HepG2 (cell line): ENCODE results near the gene THUMPD1. TPM values are rescaled to one million over a fixed set of nuclear protein-coding genes. Genes with fewer than 3 reads are reported as not detected.

Experiments
- AKAP8 ChIP-seq: sonication (generic); formaldehyde crosslinking; IDR thresholded peaks from 2 replicates; pipeline ENCODE4 v1.5.1; 2020; ENCODE audit warnings: mild to moderate bottlenecking, missing genetic modification reagents
- EEA1 ChIP-seq: sonication (generic); formaldehyde crosslinking; IDR thresholded peaks from 2 replicates; pipeline ENCODE4 v1.5.1; 2020; ENCODE audit warnings: mild to moderate bottlenecking, missing genetic modification reagents, borderline replicate concordance
- PAWR ChIP-seq: sonication (generic); formaldehyde crosslinking; IDR thresholded peaks from 2 replicates; pipeline ENCODE4 v1.4.0; 2020; ENCODE audit warnings: missing genetic modification reagents, mild to moderate bottlenecking, borderline replicate concordance
- THAP11 ChIP-seq: IDR thresholded peaks from 2 replicates; pipeline ENCODE4 v1.6.1; 2016; ENCODE audit warnings: missing biosample characterization, missing genetic modification reagents
- TP53 ChIP-seq: sonication (generic); formaldehyde crosslinking; conservative IDR thresholded peaks from 2 replicates; pipeline ENCODE4 v1.4.0; 2020; ENCODE audit warnings: missing genetic modification reagents
- YEATS2 ChIP-seq: sonication (generic); formaldehyde crosslinking; IDR thresholded peaks from 2 replicates; pipeline ENCODE4 v1.4.0; 2020; ENCODE audit warnings: missing genetic modification reagents, borderline replicate concordance
- ZC3H4 ChIP-seq: sonication (generic); formaldehyde crosslinking; IDR thresholded peaks from 2 replicates; pipeline ENCODE4 v1.4.0; 2020; ENCODE audit warnings: missing genetic modification reagents, borderline replicate concordance
- ZNF670 ChIP-seq: sonication (generic); formaldehyde crosslinking; IDR thresholded peaks from 2 replicates; pipeline ENCODE4 v1.8.0; 2022; ENCODE audit warnings: mild to moderate bottlenecking, missing genetic modification reagents, borderline replicate concordance
- ZNF839 ChIP-seq: sonication (generic); formaldehyde crosslinking; IDR thresholded peaks from 2 replicates; pipeline ENCODE4 v1.4.0; 2020; ENCODE audit warnings: missing genetic modification reagents, mild to moderate bottlenecking, borderline replicate concordance
- polyA plus RNA-seq, 8 experiments: library from polyadenylated mRNA; depleted of rRNA in 3 of 8; stranded (reverse) in 7 of 8; unstranded in 1 of 8; fragments of >200 nt; fragmentation: Illumina TruSeq in 4 of 8; extraction: Trizol in 4 of 8; gene quantifications; 2 replicates each; pipeline versions ENCODE4 v1.2.1 to v1.2.3, GENCODE V29; 2011 to 2016; ENCODE audit warnings: low read depth in 4 of 8, missing spikeins in 1 of 8, mixed read lengths in 1 of 8; ENCODE audit not compliant: insufficient read depth in 1 of 8
- total RNA-seq, 5 experiments: library from RNA; depleted of rRNA; stranded (reverse); fragments of >200 nt; fragmentation: Illumina TruSeq; extraction: Trizol; gene quantifications; 2 replicates each; pipeline ENCODE4 v1.2.3, GENCODE V29; 2016; ENCODE audit warnings: low read depth in 1 of 5
- TF ChIP-seq, protein P1 (sequence below): sonication (generic); formaldehyde crosslinking; IDR thresholded peaks from 2 replicates; pipeline ENCODE4 v1.4.0; 2020; ENCODE audit warnings: missing genetic modification reagents
- TF ChIP-seq, protein P2 (sequence below): sonication (generic); formaldehyde crosslinking; IDR thresholded peaks from 2 replicates; pipeline ENCODE4 v1.8.0; 2022; ENCODE audit warnings: mild to moderate bottlenecking, missing genetic modification reagents, moderate library complexity
- TF ChIP-seq, protein P3 (sequence below): sonication (generic); formaldehyde crosslinking; IDR thresholded peaks from 2 replicates; pipeline ENCODE4 v1.8.1; 2023; ENCODE audit warnings: mild to moderate bottlenecking, moderate library complexity, missing genetic modification reagents
- TF ChIP-seq, protein P4 (sequence below): sonication (generic); formaldehyde crosslinking; IDR thresholded peaks from 2 replicates; pipeline ENCODE4 v1.5.1; 2020; ENCODE audit warnings: missing genetic modification reagents, mild to moderate bottlenecking, borderline replicate concordance
- TF ChIP-seq, protein P5 (sequence below): sonication (generic); formaldehyde crosslinking; IDR thresholded peaks from one replicate; pipeline ENCODE4 v1.5.1; 2020; ENCODE audit warnings: mild to moderate bottlenecking, missing genetic modification reagents; ENCODE audit errors: not compliant biosample characterization

The THUMPD1 gene
- total and polyA plus RNA-seq, 2 of the 13 experiments (the other 11 are each of a cell fraction or from before 2014, with no cell fraction given), result 22.7 to 69.1 TPM

DNA sequence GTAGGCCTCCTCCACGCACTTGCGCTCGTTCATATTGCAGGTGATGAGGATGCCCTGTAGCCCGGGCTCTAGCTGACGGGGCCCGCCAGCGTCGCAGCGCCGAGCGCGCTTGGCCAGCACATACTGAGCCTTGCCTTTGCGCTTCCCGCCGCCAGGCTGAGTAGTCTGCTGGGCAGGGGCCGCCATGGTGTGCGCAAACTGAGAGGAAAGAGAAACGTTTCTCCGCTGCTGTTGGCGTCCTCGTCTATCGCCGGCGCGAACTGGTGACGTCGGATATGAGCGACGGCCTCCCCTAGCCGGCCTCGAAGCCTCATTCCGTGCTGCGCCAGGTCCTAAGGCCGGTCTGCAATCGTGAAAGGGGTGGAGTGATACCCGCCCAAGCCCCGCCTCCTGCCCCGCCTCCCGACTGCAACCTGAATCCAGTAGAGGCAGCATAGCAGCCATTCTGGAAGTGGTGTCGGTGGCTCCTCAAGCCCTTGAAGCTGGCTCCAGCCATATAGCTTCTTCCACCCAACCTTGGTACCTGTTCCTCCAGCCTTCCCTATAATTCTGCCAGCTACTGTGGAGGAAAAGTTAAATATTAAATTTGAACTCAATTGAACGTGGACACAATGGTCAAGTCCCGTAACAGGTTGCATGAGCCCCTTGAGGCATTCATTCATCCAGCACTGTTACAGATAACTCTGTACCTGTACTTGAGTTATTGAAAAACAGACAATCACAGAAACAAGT lies at the start of gene THUMPD1 (continued):
- TF ChIP-seq, protein P1, sequence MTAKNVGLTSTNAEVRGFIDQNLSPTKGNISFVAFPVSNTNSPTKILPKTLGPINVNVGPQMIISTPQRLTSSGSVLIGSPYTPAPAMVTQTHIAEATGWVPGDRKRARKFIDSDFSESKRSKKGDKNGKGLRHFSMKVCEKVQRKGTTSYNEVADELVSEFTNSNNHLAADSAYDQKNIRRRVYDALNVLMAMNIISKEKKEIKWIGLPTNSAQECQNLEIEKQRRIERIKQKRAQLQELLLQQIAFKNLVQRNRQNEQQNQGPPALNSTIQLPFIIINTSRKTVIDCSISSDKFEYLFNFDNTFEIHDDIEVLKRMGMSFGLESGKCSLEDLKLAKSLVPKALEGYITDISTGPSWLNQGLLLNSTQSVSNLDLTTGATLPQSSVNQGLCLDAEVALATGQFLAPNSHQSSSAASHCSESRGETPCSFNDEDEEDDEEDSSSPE (CRISPR knock-in tag), result peak; percentile 82
- TF ChIP-seq YEATS2 (CRISPR knock-in tag) (peak; percentile 96), EEA1 (CRISPR knock-in tag) (0 out of 2 replicates have a peak, but pooled peaks have one; percentile 77), THAP11 (CRISPR knock-in tag) (peak; percentile 93), AKAP8 (peak; percentile 96), TP53 (CRISPR knock-in tag) (peak; percentile 82), ZC3H4 (peak; percentile 63; the same call in 1 of the 2 replicates), ZNF839 (peak; percentile 29; the same call in 1 of the 2 replicates), PAWR (no peak), ZNF670 (CRISPR knock-in tag) (peak; percentile 64; the same call in 1 of the 2 replicates)
- TF ChIP-seq, protein P2, sequence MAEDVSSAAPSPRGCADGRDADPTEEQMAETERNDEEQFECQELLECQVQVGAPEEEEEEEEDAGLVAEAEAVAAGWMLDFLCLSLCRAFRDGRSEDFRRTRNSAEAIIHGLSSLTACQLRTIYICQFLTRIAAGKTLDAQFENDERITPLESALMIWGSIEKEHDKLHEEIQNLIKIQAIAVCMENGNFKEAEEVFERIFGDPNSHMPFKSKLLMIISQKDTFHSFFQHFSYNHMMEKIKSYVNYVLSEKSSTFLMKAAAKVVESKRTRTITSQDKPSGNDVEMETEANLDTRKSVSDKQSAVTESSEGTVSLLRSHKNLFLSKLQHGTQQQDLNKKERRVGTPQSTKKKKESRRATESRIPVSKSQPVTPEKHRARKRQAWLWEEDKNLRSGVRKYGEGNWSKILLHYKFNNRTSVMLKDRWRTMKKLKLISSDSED, result peak; percentile 89; the same call in 1 of the 2 replicates
- TF ChIP-seq, protein P3, sequence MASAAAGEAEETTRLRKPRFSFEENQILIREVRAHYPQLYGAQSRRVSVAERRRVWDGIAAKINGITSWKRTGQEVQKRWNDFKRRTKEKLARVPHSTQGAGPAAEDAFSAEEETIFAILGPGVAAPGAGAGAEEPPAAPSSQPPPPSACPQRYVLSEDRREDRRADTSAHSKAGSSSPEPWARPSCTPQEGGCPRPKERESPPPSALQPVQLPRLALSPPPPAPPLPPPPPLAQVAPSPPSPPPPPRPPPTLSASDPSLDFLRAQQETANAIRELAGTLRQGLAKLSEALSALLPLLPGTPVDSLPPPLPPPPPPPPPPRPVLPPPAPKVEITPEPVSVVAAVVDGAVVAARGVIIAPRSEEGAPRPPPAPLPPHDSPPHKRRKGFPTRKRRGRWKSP (CRISPR knock-in tag), result peak; percentile 83; the same call in 1 of the 2 replicates
- TF ChIP-seq, protein P4, sequence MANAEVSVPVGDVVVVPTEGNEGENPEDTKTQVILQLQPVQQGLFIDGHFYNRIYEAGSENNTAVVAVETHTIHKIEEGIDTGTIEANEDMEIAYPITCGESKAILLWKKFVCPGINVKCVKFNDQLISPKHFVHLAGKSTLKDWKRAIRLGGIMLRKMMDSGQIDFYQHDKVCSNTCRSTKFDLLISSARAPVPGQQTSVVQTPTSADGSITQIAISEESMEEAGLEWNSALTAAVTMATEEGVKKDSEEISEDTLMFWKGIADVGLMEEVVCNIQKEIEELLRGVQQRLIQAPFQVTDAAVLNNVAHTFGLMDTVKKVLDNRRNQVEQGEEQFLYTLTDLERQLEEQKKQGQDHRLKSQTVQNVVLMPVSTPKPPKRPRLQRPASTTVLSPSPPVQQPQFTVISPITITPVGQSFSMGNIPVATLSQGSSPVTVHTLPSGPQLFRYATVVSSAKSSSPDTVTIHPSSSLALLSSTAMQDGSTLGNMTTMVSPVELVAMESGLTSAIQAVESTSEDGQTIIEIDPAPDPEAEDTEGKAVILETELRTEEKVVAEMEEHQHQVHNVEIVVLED (CRISPR knock-in tag), result peak; percentile 91
- TF ChIP-seq, protein P5, sequence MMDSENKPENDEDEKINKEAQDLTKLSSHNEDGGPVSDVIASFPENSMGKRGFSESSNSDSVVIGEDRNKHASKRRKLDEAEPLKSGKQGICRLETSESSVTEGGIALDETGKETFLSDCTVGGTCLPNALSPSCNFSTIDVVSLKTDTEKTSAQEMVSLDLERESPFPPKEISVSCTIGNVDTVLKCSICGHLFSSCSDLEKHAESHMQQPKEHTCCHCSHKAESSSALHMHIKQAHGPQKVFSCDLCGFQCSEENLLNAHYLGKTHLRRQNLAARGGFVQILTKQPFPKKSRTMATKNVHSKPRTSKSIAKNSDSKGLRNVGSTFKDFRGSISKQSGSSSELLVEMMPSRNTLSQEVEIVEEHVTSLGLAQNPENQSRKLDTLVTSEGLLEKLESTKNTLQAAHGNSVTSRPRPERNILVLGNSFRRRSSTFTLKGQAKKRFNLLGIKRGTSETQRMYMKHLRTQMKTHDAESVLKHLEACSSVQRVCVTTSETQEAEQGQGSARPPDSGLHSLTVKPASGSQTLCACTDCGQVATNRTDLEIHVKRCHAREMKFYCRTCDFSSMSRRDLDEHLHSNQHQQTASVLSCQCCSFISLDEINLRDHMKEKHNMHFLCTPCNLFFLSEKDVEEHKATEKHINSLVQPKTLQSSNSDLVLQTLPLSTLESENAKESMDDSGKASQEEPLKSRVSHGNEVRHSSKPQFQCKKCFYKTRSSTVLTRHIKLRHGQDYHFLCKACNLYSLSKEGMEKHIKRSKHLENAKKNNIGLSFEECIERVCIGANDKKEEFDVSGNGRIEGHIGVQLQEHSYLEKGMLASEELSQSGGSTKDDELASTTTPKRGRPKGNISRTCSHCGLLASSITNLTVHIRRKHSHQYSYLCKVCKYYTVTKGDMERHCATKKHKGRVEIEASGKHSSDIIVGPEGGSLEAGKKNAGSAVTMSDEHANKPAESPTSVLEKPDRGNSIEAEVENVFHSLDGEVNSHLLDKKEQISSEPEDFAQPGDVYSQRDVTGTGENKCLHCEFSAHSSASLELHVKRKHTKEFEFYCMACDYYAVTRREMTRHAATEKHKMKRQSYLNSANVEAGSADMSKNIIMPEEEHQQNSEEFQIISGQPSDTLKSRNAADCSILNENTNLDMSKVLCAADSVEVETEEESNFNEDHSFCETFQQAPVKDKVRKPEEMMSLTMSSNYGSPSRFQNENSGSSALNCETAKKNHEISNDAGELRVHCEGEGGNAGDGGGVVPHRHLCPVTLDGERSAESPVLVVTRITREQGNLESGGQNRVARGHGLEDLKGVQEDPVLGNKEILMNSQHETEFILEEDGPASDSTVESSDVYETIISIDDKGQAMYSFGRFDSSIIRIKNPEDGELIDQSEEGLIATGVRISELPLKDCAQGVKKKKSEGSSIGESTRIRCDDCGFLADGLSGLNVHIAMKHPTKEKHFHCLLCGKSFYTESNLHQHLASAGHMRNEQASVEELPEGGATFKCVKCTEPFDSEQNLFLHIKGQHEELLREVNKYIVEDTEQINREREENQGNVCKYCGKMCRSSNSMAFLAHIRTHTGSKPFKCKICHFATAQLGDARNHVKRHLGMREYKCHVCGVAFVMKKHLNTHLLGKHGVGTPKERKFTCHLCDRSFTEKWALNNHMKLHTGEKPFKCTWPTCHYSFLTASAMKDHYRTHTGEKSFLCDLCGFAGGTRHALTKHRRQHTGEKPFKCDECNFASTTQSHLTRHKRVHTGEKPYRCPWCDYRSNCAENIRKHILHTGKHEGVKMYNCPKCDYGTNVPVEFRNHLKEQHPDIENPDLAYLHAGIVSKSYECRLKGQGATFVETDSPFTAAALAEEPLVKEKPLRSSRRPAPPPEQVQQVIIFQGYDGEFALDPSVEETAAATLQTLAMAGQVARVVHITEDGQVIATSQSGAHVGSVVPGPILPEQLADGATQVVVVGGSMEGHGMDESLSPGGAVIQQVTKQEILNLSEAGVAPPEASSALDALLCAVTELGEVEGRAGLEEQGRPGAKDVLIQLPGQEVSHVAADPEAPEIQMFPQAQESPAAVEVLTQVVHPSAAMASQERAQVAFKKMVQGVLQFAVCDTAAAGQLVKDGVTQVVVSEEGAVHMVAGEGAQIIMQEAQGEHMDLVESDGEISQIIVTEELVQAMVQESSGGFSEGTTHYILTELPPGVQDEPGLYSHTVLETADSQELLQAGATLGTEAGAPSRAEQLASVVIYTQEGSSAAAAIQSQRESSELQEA (CRISPR knock-in tag), result peak; percentile 42
